Neural progenitor cell (in vitro differentiated cells): Measurements from ENCODE around the gene LRRC74A.

Experiments
- EZH2 ChIP-seq: fragments of 200-600 bp; sonication (generic); IDR thresholded peaks from 2 replicates; pipeline ENCODE4 v1.6.1; 2017; ENCODE audit warnings: antibody characterized with exemption, mild to moderate bottlenecking, moderate library complexity
- EZH2phosphoT487 ChIP-seq: fragments of 200-600 bp; sonication (generic); IDR thresholded peaks from 2 replicates; pipeline ENCODE4 v1.6.1; 2017; ENCODE audit warnings: antibody characterized with exemption
- TF ChIP-seq, protein P1 (sequence below): fragments of 200-600 bp; sonication (generic); IDR thresholded peaks from 2 replicates; pipeline ENCODE4 v1.5.1; 2017; ENCODE audit warnings: antibody characterized with exemption, mild to moderate bottlenecking

DNA sequence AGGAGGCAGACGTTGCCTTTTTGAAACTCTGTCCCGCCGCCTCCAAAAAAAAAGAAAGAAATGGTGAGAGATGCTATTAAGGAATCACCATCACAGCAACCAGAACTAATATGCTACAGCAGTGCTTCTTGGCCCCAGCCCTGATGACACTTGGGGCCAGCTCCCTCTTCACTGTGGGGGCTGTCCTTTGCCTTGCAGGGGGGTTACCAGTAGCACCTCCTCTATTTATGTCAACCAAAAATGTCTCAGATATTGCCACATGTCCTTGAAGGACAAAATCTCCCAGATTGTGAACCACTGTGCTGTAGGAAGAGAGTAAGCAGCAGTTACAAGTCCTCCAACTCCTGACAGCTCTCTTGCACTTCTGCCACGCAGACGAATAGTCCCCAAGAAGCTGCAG, 76.4 kb downstream of the LRRC74A start:
- TF ChIP-seq, protein P1, sequence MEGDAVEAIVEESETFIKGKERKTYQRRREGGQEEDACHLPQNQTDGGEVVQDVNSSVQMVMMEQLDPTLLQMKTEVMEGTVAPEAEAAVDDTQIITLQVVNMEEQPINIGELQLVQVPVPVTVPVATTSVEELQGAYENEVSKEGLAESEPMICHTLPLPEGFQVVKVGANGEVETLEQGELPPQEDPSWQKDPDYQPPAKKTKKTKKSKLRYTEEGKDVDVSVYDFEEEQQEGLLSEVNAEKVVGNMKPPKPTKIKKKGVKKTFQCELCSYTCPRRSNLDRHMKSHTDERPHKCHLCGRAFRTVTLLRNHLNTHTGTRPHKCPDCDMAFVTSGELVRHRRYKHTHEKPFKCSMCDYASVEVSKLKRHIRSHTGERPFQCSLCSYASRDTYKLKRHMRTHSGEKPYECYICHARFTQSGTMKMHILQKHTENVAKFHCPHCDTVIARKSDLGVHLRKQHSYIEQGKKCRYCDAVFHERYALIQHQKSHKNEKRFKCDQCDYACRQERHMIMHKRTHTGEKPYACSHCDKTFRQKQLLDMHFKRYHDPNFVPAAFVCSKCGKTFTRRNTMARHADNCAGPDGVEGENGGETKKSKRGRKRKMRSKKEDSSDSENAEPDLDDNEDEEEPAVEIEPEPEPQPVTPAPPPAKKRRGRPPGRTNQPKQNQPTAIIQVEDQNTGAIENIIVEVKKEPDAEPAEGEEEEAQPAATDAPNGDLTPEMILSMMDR, result no peak
- no peak for TF ChIP-seq EZH2
- no peak for TF ChIP-seq EZH2phosphoT487
